T-helper 1 cell treated with Interleukin-12 subunit alpha and Interleukin-12 subunit beta and Interleukin-4 antibody, amounts not matched to agents 30 ng/mL and 1 ng/mL, for 36 hours (primary cell): ENCODE results near the gene WDR81. TPM values are rescaled to one million over a fixed set of nuclear protein-coding genes. Genes with fewer than 3 reads are reported as not detected.
"Not testable (repeated sequence)": the region's sequence is repeated elsewhere in the genome, so short reads cannot be mapped to it uniquely, and the experiment has no call there.

ENCODE experiments used
- intact Hi-C: fragments of 100-400 bp; cut with micrococcal nuclease; formaldehyde crosslinking; loops from one replicate; pipeline ENCODE4 v1.15.1; 2024
- total RNA-seq: library from RNA; stranded (reverse); gene quantifications from 2 replicates; pipeline ENCODE4 v1.2.3, GENCODE V29; 2022

WDR81 gene
- total RNA-seq, 1 donor from 2014 or later: 59.3 TPM

DNA sequence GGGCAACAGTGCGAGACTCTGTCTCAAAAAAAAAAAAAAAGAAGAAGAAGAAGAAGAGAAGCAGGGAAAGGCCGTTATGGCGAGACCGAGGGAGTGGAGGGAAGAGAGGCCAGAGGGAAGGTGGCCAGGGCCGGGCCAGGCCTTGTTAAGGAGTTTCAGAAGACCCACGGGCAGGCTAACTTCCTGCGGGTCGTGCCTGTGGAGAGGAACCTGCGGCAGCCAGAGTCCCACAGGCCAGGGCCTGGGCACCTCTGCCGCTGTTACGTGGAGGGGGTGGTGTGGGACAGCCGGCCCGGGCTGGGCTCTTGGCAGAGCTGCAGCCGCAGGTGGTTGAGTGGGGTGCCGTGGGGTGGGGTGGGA lies 5.4 kb downstream of the WDR81 start:
- intact Hi-C loops: no loop called here

DNA sequence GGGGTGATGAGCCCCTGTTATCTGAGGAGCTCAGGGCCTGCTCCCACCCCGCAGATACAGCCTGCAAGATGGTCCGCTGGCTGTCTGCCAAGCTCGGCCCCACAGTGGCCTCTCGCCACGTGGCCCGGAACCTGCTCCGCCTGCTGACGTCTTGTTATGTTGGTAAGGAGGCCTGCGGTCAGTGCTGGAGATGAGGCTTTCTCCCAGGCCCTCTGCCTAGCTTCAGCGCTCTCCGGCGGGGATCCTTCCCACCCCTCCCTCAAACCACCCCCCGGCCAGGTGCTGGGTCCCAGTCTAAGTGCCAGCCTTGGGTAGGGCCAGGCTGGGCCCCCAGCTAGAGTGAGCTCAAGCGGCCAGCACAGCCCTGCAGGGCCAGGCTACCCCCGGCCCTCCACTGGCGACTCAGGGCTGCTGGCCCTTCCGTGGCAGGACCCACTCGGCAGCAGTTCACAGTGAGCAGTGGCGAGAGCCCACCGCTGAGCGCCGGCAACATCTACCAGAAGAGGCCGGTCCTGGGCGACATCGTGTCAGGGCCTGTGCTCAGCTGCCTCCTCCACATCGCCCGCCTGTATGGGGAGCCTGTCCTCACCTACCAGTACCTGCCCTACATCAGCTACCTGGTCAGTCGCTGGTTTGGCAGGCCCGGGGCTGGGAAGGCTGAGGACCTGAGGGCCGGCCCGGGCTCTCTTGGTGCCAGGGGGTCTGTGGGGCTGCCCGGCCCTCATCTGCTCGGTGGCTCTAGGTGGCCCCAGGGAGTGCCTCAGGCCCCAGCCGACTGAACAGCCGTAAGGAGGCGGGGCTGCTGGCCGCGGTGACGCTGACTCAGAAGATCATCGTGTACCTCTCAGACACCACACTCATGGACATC lies 6.1 kb downstream of the WDR81 start:
- intact Hi-C loops: no loop called here

DNA sequence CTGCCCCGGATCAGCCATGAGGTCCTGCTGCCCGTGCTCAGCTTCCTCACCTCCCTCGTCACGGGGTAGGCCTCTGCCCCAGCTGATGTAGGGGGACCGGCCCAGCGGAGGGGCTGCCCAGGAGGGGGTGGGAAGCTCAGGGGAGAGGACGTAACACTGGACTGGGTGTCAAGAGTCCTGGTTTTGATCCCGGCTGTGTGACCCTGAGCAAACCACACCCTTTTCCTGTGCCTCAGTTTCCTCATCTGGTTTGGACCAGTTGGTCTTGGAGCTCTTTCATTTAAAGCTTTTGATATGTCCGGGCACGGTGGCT lies 6.6 kb downstream of the WDR81 start:
- intact Hi-C loops: no loop called here

DNA sequence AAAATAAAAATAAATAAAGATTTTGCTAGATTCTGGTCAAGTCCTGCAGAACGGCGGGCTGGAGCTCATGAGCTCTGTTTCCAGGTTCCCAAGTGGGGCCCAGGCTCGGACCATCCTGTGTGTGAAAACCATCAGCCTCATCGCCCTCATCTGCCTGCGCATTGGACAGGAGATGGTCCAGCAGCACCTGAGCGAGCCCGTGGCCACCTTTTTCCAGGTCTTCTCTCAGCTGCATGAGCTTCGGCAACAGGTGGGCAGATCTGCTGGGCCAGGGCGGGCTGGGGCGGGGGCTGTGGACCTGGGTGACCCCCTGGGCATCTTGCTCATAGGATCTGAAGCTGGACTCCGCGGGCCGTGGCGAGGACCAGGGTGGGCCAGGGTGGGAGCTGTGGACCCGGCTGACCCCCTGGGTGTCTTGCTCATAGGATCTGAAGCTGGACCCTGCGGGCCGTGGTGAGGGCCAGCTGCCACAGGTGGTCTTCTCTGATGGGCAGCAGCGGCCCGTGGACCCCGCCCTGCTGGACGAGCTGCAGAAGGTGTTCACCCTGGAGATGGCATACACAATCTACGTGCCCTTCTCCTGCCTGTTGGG lies 7.8 kb downstream of the WDR81 start:
- intact Hi-C loops: no loop called here

DNA sequence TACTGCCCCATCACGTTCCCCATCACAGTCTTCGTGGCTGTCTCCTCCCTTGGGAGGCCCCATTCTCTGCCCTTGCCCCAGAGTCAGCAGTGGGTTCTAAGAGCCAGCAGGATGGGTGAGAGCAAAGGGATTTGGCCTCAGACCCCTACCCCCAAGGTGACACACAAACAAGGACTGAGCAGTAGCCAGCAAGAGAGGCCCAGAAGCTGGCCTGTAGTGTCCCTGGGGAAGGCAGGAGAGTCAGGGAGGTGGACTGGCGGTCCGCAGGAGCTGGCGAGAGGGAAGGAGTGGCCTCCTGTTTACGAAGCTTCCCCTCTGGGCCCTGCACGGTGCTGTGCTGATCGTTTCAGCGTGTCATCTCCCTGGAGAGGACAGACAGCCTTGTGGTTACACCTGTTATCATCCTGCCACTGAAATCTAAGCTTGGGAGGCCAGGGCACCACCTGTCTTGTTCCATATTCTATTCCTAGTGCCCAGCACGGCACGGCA lies 8.4 kb downstream of the WDR81 start:
- intact Hi-C loops: no loop called here

DNA sequence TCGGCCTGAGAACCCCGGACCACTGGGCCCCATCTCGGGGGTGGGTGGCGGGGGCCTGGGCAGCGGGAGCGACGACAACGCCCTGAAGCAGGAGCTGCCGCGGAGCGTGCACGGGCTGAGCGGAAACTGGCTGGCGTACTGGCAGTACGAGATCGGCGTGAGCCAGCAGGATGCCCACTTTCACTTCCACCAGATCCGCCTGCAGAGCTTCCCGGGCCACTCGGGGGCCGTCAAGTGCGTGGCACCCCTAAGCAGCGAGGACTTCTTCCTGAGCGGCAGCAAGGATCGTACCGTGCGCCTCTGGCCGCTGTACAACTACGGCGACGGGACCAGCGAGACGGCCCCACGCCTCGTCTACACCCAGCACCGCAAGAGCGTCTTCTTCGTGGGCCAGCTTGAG lies 9.3 kb downstream of the WDR81 start:
- intact Hi-C loops: no loop called here

DNA sequence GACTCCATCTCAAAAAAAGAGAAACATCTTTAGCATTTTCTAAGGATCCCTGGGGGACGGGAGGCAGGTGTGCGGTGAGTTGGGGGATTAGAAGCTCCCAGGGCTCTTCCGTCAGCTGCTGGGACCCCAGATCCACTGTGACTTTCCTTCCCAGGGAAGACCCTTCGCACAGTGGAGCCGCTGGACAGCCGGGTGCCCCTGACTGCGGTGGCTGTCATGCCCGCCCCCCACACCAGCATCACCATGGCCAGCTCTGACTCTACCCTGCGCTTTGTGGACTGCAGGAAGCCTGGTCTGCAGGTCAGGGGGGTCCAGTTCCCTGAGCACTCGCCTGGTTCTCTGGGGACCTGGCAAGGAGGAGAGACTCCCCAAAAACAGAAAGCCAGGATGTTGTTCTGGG lies 10.9 kb downstream of the WDR81 start:
- intact Hi-C loops: no loop called here

DNA sequence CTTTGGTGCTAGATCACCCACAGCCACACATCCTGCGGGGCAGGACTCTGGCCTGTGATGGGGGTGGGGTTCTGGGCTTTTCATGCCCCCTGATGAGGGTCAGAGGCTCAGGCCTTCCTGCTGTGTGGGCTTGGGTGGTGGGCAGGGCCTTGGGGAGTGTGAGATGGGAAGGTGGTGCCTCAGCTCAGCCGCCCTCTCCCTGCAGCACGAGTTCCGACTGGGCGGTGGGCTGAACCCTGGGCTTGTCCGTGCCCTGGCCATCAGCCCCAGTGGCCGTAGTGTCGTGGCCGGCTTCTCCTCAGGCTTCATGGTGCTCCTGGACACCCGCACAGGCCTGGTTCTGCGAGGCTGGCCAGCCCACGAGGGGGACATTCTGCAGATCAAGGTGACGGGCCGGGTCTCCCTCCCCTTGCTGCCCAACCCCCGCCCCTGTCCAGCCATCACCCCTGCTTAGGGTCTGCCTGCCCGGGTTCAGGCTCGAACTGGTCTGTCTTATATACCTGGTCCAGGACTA lies 11.4 kb downstream of the WDR81 start:
- intact Hi-C loops: no loop called here

DNA sequence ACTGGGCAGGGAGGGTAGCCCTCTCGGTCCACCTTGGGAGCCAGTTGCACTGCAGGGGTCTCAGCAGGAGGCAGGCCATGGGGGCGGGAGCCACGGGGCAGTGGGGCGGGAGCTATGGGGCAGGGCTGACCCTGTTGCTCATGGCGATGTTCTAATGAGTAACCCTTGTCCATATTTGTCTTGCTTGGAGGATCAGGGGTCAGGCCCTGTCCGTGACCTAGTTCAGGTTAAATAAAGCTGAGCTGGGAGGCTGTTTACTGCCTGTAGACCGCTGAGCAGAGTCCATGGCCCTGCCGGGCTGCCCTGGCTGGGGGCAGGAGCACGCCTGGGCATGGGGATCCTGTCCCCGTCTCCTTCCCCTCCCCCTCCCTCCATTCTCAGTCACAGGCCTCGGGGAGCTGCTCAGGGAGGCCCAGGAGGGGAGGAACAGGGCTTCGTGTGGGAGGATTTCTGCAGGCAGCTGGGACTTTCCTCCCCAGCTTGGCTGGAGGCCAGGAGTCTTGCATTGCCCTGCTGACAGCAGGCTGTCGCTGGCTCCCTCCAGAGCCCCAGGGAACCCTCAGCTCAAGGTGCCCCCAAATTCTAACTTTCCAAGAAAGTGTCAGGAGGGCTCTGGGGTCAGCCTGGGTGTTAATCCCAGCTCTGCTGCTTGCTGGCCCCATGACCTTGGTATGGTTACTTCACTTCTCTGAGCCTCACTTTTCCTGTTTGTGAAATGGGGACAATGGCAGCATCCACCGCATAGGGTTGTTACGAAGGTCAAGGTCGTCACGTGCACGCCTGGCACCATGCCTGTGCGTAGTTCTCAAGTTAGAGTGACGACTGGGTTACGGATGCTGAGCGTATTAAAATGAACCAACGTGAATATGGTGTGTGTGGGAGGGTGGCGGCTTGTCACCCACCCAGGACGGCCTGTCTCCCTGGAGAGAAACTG lies 12.1 kb downstream of the WDR81 start:
- intact Hi-C loops: no loop called here

DNA sequence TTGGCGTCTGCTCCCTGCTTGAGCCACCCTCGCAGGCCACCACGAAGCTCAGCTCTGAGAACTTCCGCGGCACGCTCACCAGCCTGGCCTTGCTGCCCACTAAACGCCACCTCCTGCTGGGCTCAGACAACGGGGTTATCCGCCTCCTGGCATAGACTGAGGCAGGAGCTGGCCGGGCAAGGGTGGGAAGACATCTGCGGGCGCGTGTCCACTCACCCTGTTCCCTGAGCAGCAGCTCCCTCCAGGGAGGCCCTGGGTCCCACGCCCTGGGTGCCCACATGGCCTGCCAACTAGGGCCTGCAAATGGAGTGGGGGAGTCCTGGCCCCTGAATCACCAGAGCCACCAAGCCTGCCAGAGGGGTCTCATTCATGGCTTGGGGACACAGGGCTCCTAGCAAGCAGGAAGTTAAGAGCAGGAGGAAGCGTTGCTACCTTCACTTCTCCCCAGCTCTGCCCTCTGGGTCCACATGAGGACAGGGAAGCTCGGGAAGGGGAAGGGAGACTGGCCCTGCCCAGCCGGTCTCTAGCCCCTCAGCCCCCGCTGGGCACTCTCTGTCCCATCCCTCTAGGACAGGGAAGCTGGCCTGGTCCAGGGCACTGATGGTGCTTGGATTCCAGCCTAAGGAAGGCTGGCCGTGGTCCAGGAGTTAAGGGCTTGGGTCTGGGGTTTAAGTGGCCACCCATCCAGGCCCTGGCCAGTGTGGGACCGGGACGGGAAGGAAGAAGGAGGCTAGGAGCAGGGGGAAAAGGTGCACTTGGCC lies 13.2 kb downstream of the WDR81 start:
- intact Hi-C loops: no loop called here

DNA sequence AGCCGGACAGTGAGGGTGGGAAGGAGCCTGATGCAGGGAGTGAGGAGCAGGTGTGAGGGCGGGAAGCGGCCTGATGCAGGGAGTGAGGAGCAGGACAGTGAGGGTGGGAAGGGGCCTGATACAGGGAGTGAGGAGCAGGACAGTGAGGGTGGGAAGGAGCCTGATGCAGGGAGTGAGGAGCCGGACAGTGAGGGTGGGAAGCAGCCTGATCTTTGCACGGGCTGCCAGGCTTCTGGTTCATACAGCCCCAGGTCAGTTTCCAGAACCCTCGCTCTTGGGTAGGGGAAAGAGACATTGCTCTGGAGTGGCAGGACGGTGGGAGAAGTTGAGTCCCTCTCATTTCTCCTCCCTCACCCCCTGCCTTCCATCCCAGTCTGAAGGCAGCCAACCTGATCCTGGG lies 17.4 kb downstream of the WDR81 start:
- intact Hi-C loops: not testable (repeated sequence)

DNA sequence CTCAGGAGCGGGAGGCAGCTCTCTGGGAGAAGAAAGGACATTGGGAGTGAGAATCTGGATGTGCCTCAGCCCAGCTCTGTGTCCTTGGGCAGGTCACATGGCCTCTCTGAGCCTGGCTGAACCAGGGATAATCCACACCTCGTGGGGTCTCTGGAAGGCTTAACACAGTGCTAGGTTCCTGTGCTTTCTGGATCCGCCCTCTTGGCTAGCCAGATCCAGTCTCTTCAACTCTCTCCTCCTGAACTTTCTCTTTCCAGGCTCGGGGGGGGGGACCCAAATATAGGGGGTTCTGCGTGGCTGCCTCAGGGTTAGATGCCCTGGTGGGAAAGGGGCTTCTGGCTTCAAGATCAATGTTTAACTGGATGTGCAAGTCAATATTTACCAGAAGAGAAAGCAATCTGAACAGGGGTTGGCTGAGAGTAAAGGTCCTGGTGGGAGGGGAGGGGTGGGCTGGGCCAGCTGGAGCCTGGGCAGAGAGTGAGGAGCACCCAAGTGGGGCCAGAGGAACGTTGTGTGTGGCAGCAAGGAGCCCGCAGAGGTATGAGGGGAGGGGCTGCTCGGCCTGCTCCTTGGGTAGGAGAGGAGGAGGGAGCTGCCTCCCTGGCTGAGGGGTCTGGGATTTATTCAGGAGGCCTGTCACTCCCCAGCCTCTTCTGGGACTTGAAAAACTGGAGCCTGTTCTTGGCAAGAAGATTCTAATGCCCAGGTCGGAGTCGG lies 18.0 kb downstream of the WDR81 start, which contains the start of gene SERPINF2:
SERPINF2 (plus strand) TSS at position 501 of the 717 bp plus-strand sequence. CDS start 2,125 bp downstream, outside the sequence.
- intact Hi-C loops: no loop called here

DNA sequence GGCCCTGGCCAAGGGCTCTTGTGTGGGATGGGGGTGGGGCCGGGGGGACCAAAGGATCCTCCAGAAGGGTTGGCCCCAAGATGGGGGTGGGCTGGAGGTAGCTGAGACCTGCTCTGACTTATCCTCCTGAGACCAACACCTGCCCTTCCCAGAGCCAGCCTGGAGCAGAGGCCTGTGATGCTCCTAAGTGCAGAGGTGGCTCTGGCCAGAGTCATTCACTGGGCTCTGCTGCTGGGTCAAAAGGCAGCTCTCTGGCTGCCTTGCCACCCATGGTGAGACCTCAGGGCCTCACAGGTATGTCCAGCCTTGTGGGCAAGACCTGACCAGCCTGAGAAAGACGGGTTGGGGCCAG lies 18.6 kb downstream of the WDR81 start:
- intact Hi-C loops: no loop called here

DNA sequence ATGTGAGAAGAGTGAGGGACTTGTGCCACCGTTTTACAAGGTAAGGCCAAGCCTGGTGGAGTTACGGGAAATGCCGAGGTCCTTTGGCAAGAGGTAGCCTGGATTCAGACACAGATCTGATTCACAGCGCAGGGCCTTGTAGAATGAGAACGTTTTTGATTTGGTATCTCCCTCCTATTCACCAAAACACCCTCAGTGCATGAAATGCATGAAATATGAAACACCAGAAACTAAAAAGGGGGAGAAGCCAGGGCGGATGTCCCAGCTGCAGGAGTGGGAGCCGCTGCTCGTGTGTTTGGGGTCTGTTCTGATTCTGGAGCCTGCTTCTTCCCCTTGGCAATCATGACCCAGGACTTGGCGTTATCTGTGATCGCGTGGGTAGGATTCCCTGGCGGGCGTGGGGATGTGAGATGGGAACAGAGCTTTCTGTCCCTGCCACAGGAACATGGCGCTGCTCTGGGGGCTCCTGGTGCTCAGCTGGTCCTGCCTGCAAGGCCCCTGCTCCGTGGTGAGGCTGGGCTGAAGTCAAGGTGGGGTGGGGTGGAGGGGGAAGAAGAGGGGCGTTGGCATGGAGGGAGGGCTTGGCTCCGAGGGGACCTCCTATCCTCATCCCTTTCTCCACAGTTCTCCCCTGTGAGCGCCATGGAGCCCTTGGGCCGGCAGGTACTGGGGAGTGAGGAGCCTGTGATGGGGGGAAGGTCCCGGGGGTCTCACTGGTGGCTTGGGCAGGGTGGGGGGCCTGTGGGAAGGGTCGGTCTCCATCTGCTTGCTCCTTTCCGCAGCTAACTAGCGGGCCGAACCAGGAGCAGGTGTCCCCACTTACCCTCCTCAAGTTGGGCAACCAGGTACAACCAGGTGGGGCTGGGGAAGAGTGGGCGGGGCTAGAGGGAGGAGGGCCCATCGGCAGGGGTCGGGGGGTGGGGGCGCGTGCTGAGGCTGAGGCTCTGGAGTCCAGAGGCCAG lies 20.3 kb downstream of the WDR81 start:
- intact Hi-C loops: no loop called here

DNA sequence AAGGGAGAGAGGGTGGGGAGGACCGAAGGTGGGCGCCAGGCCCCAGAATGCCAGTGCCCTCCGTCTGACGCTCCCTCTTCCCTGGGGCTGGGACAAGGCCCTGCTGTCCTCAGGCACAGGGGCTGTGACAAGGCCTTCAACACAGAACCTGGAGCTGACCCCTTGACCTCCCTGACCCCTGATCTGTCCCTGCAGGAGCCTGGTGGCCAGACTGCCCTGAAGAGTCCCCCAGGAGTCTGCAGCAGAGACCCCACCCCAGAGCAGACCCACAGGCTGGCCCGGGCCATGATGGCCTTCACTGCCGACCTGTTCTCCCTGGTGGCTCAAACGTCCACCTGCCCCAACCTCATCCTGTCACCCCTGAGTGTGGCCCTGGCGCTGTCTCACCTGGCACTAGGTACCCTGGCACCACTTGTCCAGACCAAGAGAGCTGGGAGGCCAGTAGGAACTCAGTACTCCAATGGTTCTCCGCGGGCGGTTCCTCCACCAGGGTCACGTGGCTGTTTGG lies 21.1 kb downstream of the WDR81 start:
- intact Hi-C loops: no loop called here

DNA sequence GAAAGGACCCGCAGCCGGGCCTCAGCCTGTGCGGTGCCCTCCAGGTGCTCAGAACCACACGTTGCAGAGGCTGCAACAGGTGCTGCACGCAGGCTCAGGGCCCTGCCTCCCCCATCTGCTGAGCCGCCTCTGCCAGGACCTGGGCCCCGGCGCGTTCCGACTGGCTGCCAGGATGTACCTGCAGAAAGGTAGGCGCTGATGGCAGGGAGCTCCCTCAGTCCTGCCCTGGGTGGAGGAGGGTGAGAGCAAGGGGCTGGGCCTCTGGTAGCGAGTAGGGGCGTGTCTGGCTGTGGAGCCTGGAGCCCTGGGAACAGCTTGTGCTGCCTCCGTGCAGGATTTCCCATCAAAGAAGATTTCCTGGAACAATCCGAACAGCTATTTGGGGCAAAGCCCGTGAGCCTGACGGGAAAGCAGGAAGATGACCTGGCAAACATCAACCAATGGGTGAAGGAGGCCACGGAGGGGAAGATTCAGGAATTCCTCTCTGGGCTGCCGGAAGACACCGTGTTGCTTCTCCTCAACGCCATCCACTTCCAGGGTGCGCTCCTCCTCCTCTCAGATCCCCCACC lies 22.6 kb downstream of the WDR81 start:
- intact Hi-C loops: no loop called here

DNA sequence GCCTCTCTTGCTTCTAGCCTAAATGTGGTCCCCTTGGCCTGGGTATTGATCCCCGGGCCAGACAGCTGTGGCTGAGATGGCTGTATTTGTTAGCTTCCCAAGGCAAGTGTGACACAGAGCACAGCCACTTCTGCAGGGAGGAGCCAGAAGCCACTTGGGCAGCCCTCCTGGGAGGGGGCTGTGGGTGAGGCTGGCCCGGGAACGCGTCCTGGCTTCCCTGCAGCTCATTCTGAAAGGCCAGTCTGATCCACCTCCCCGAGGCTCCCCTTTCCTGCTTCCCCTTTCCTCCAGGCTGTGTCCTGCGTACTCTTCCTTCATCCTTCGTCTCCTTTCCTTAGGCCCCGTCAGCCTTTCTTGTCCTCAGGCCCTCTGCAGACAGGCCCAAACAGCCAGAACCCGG lies 26.1 kb downstream of the WDR81 start:
- intact Hi-C loops: no loop called here

DNA sequence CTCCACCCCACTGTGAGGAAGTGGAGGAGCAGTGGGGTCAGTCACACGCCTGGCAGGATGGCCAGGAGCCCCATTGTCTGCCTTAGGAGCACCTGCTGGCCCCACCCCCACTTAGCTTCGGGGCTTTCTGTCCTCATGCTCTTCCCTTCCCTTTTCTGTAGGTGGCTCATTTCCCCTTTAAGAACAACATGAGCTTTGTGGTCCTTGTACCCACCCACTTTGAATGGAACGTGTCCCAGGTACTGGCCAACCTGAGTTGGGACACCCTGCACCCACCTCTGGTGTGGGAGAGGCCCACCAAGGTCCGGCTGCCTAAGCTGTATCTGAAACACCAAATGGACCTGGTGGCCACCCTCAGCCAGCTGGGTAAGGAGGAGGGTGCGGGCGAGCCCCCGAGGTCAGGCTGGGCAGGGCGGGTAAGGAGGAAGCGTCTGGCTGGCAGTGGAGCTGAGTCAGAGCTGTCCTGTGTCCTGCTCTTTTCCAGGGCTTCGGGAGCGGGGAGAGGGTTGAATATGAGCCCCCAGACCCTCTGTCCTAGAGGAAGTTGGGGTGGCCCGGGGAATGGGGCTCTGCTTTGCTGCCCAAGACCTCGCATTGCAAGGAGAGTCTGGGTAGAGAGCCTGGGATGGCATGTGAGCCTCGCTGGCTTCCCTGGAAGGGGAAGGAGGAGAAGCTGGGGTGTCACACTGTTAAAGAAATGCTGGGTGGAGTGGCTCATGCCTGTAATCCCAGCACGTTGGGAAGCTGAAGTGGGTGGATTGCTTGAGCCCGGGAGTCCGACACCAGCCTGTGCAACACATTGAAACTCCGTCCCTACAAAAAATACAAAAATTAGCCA lies 28.1 kb downstream of the WDR81 start:
- intact Hi-C loops: no loop called here
